Measurements from ENCODE around the gene LMOD3. TPM values are rescaled to one million over a fixed set of nuclear protein-coding genes. Genes with fewer than 3 reads are reported as not detected.

The LMOD3 gene
- total RNA-seq, 1 donor from 2014 or later: not detected

DNA sequence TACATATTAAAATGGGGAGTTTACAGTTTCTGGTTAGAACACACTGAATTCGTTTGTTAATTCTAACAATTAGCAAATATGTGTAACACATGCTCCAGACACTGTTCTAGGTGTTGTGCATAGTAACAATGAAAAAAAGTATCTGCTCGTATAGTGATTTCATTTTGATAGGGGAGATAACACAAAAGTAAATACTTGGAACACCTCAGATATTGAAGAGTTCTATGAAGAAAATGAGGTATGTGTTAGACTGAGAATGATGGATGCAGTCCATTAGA is 63.5 kb downstream of the LMOD3 start:
- no peak for DNase-seq
- Mint-ChIP-seq H3K9me3 (ENCODE audit: unreplicated experiment) (no peaks in the 10 kb centered on the region), H3K4me1 (ENCODE audit: low read depth, unreplicated experiment) (no peaks in the 10 kb centered on the region), H3K36me3 (ENCODE audit: unreplicated experiment) (peaks cover 9% of the 10 kb centered on the region), H3K4me3 (ENCODE audit: unreplicated experiment) (no peak overlapping the region), H3K27me3 (ENCODE audit: unreplicated experiment) (no peaks in the 10 kb centered on the region), H3K27ac (ENCODE audit: unreplicated experiment) (no peak overlapping the region)
- no peak for TF ChIP-seq CTCF (IDR thresholded peaks at IDR 0.05; ENCODE audit: partially characterized antibody, unreplicated experiment)

DNA sequence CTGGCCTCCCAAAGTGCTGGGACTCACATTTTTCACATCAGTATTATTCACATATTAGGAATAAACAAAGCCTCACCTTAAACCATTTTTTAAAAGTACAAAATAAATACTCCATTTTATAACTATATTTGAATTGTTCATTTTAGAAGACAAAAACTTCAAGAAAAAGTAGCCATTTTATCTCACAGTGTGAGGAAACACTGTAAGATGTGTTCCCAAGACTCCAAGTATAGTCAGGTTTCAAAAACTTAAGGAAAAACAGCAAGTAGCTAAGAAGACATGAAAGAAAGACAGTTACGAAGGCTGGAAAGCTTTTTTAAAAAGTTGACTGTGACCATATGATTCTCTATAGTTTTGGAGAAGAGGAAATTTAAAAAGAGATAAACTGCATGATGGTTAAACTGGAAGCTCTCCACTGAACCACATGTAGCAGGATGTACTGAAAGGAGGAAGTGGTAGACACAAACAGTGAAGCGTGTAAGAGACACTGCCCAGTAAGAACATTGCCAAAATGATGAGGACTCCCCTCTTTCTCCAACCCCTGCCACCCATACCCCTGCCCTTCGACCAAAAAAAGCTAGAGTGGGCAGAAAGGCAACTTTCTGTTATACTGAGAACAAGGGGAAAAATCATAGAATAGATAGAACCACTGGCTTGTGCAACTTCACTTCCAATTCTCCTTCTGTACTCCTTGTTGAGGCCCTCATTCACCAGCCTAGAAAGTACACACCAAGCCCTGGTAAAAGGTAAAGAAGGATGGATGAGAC is 64.0 kb downstream of the LMOD3 start:
- TF ChIP-seq CTCF (IDR thresholded peaks at IDR 0.05; ENCODE audit: partially characterized antibody, unreplicated experiment): no peak
- Mint-ChIP-seq H3K4me1 (ENCODE audit: low read depth, unreplicated experiment) (no peaks in the 10 kb centered on the region), H3K36me3 (ENCODE audit: unreplicated experiment) (peaks cover 9% of the 10 kb centered on the region)

More for the DNA sequence above, 64.0 kb downstream of the LMOD3 start:
- H3K27ac Mint-ChIP-seq (ENCODE audit: unreplicated experiment): no peak overlapping the region
- H3K27me3 Mint-ChIP-seq (ENCODE audit: unreplicated experiment): no peaks in the 10 kb centered on the region
- DNase-seq: no peak
- H3K9me3 Mint-ChIP-seq (ENCODE audit: unreplicated experiment): no peaks in the 10 kb centered on the region
- H3K4me3 Mint-ChIP-seq (ENCODE audit: unreplicated experiment): no peak overlapping the region

Other genes starting within 250 kb of the LMOD3 start
- gene TAFA4, start 190.0 kb downstream of the LMOD3 start, total RNA-seq (ENCODE audit: unreplicated experiment): not detected
- 17.2 TPM for gene EOGT, start 108.9 kb downstream of the LMOD3 start, total RNA-seq (ENCODE audit: unreplicated experiment)
- 18.8 TPM for gene TMF1, start 70.3 kb downstream of the LMOD3 start, total RNA-seq (ENCODE audit: unreplicated experiment)
- 68.6 TPM for gene UBA3, start 42.2 kb downstream of the LMOD3 start, total RNA-seq (ENCODE audit: unreplicated experiment)
- 74.0 TPM for gene ARL6IP5, start 37.7 kb downstream of the LMOD3 start, total RNA-seq (ENCODE audit: unreplicated experiment)

All from glutamatergic neuron (in vitro differentiated cells).